Lung (tissue), 12 donors: Measurements from ENCODE around the gene TXLNG. TPM values are rescaled to one million over a fixed set of nuclear protein-coding genes. Genes with fewer than 3 reads are reported as not detected.
"Not testable (repeated sequence)": the region's sequence is repeated elsewhere in the genome, so short reads cannot be mapped to it uniquely, and the experiment has no call there.

Experiments used
- ATAC-seq: fragments of 200-7000 bp; cut with Tn5 transposase; one replicate; pipeline ENCODE4 v1.9.1; 2020; ENCODE audit warnings: moderate number of reproducible peaks; ENCODE audit not compliant: insufficient read depth, low FRiP score
- DNase-seq, 3 donors: peaks; one replicate each; pipeline ENCODE4 v3.0.0-alpha.2; 2013 to 2017
- H3K27ac ChIP-seq, 2 donors: one replicate each; pipeline ENCODE4 v1.5.1; 2013; ENCODE audit warnings: mild to moderate bottlenecking in 2 of 2, moderate library complexity in 2 of 2, control low read depth in 1 of 2, inconsistent platforms in 1 of 2, low read depth in 1 of 2, low read length in 1 of 2
- H3K27me3 ChIP-seq, 3 donors: one replicate each; pipeline ENCODE4 v1.5.1; 2013; ENCODE audit warnings: low read length in 2 of 3; ENCODE audit not compliant: control insufficient read depth in 3 of 3, insufficient read depth in 3 of 3
- H3K36me3 ChIP-seq, 4 donors: one replicate each; pipeline ENCODE4 v1.5.1; 2013; ENCODE audit warnings: low read length in 4 of 4, mild to moderate bottlenecking in 1 of 4, moderate library complexity in 1 of 4; ENCODE audit not compliant: control insufficient read depth in 4 of 4, insufficient read depth in 4 of 4
- H3K4me1 ChIP-seq, 5 donors: one replicate each; pipeline ENCODE4 v1.5.1; 2013; ENCODE audit warnings: low read length in 5 of 5, mild to moderate bottlenecking in 2 of 5, moderate library complexity in 1 of 5; ENCODE audit not compliant: control insufficient read depth in 5 of 5, insufficient read depth in 5 of 5
- H3K4me3 ChIP-seq: one replicate; pipeline ENCODE4 v1.5.1; 2013; ENCODE audit warnings: mild to moderate bottlenecking, control low read depth, moderate library complexity
- H3K9ac ChIP-seq, 2 donors: one replicate each; pipeline ENCODE4 v1.5.1; 2013; ENCODE audit warnings: low read length in 2 of 2, control low read depth in 1 of 2; ENCODE audit not compliant: insufficient read depth in 1 of 2
- H3K9me3 ChIP-seq, 4 donors: one replicate each; pipeline ENCODE4 v1.5.1; 2013; ENCODE audit warnings: low read length in 3 of 4, mild to moderate bottlenecking in 1 of 4, moderate library complexity in 1 of 4; ENCODE audit not compliant: control insufficient read depth in 4 of 4, insufficient read depth in 3 of 4
- WGBS, 2 donors: extraction: QIAGEN DNeasy Blood & Tissue Kit; methylation state at CpG; one replicate each; pipeline ENCODE4 v1.1.7; 2013; 5-methylcytosine and 5-hydroxymethylcytosine counted together
- polyA plus RNA-seq, 2 donors: library from polyadenylated mRNA; stranded (reverse); fragments of 200-250 nt; gene quantifications; one replicate each; pipeline ENCODE4 v1.2.1, GENCODE V29; 2013
- total RNA-seq, 2 donors: library from RNA; depleted of rRNA in 1 of 2; stranded (reverse); fragments of >200 nt in 1 of 2; gene quantifications; one replicate each; pipeline ENCODE4 v1.2.1, GENCODE V29; 2014 to 2021
- TF ChIP-seq, protein P1 (sequence below): IDR thresholded peaks from 2 replicates; pipeline ENCODE4 v1.5.1; 2012; ENCODE audit warnings: mild to moderate bottlenecking; ENCODE audit errors: control extremely low read depth, extremely low read depth
- donor health status: control.
- donor health status: control.
- donor health status: Bipolar disorder and iron deficiency.
- donor health status: healthy.
- donor health status: DM: yes; HTN: yes; CAD: no.

TXLNG gene
- total and polyA plus RNA-seq, 4 donors = 7.5 to 15.4 (median 9.6) TPM

DNA sequence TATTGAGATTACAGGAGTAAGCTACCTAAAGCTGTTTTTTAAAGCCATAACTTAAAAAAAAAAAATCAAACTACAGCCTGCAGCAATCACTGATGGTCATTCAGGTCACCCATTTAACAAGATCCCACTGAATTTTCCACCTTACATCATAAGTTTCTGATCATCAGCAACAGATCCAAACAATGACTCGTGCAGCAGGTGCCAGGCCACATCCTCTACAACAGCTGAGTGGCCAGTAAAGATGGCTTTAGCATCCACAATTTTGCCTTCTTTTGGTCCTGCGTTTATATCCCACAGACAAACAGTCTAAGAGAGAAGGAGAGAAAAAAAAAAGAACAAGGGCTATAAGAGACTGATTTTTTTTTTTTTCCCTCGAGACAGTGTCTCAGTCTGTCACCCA, 67.3 kb downstream of the TXLNG start:
- H3K27ac ChIP-seq = no peak overlapping the region
- peaks cover 0 to 23% (median 22%) of the 10 kb centered on the region in 3 donors for H3K27me3 ChIP-seq
- DNase-seq (no peak), ATAC-seq (no peak)
- TF ChIP-seq, protein P1, sequence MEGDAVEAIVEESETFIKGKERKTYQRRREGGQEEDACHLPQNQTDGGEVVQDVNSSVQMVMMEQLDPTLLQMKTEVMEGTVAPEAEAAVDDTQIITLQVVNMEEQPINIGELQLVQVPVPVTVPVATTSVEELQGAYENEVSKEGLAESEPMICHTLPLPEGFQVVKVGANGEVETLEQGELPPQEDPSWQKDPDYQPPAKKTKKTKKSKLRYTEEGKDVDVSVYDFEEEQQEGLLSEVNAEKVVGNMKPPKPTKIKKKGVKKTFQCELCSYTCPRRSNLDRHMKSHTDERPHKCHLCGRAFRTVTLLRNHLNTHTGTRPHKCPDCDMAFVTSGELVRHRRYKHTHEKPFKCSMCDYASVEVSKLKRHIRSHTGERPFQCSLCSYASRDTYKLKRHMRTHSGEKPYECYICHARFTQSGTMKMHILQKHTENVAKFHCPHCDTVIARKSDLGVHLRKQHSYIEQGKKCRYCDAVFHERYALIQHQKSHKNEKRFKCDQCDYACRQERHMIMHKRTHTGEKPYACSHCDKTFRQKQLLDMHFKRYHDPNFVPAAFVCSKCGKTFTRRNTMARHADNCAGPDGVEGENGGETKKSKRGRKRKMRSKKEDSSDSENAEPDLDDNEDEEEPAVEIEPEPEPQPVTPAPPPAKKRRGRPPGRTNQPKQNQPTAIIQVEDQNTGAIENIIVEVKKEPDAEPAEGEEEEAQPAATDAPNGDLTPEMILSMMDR = no peak
- WGBS, 2 donors = 86 to 92% methylated on average over 3 of the region's 3 CpGs
- H3K4me1 ChIP-seq = no peaks in the 10 kb centered on the region
- H3K36me3 ChIP-seq = peaks cover 7 to 25% (median 16%) of the 10 kb centered on the region in 4 donors
- no peak overlapping the region for H3K9ac ChIP-seq
- H3K9me3 ChIP-seq = no peaks in the 10 kb centered on the region
- no peak overlapping the region for H3K4me3 ChIP-seq

DNA sequence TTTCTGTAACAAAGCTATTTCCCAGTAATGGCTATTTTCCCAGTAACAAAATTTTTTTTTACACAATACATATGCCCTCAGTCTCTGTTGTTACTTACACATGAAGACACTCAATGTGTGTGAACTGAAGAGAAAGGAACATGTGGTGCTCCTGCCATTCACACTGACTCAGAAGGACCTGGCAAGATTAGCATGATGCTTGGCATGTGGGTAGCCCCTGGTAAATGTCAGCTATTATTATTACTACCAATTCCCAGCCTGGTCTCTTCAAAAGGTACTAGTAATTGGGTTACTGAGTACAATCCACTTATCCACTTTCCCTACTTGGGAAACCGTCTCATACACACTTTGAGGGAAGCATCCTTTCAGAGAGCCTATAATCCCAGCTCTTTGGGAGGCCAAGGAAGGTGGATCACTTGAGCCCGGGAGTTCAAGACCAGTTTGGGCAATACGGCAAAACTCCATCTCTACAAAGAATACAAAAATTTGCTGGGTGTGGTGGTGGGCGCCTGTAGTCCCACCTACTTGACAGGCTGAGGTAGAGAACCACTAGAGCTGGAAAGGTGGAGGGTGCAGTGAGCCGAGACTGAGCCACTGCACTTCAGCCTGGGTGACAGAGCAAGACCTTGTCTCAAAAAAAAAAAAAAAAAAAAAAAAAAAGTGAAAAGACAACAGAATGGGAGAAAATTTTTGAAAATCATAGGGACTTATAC, 69.3 kb downstream of the TXLNG start:
- Histone ChIP-seq H3K9ac (no peak overlapping the region), H3K9me3 (peaks cover 0 to 1% (median 0%) of the 10 kb centered on the region in 4 donors), H3K36me3 (peaks cover 8 to 30% (median 15%) of the 10 kb centered on the region in 4 donors), H3K27ac (no peak overlapping the region), H3K4me3 (no peak overlapping the region), H3K4me1 (peaks cover 0 to 2% (median 0%) of the 10 kb centered on the region in 5 donors), H3K27me3 (peaks cover 0 to 29% (median 16%) of the 10 kb centered on the region in 3 donors)
- no peak for ATAC-seq
- no peak for DNase-seq
- 94 to 100% methylated on average over 5 of the region's 5 CpGs for WGBS, 2 donors
- TF ChIP-seq, protein P1 = no peak

DNA sequence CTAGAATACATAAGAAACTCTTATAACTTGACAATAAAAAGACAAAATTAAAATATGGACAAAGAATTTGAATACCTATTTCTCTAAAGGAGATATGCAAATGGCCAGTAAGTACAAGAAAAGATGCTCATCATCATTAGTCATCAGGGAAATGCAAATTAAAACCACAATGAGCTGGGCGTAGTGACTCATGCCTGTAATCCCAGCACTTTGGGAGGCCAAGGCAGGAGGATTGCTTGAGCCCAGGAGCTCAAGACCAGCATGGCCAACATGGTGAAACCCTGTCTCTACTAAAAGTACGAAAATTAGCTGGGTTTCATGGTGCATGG, 69.8 kb downstream of the TXLNG start:
- WGBS, 2 donors = 68 to 75% methylated on average over 2 of the region's 2 CpGs

DNA sequence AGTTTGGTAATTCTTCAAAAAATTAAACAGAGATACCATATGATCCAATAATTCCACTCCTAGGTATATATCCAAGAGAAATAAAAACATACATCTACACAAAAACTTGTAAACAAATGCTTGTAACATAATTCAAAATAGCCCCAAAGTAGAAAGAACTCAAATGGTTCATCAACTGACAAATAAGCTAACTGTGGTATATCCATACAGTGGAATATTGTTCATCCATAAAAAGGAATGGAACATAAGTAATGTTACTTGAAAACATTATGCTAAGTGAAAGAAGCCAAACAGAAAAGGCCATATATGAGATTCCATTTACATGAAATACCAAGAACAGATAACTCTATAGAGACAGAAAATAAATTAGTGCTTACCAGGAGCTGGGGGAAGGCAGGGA, 70.5 kb downstream of the TXLNG start:
- peaks cover 0 to 28% (median 13%) of the 10 kb centered on the region in 3 donors for H3K27me3 ChIP-seq
- peaks cover 12 to 30% (median 15%) of the 10 kb centered on the region in 4 donors for H3K36me3 ChIP-seq
- H3K27ac ChIP-seq = no peak overlapping the region
- peaks cover 0 to 2% (median 0%) of the 10 kb centered on the region in 5 donors for H3K4me1 ChIP-seq
- TF ChIP-seq, protein P1 = no peak
- peaks cover 0 to 1% (median 0%) of the 10 kb centered on the region in 4 donors for H3K9me3 ChIP-seq
- H3K9ac ChIP-seq = no peak overlapping the region
- ATAC-seq (no peak), DNase-seq (no peak)
- H3K4me3 ChIP-seq = no peak overlapping the region

More for the DNA sequence above, 69.8 kb downstream of the TXLNG start:
- not testable (repeated sequence) for H3K4me1 ChIP-seq, DNase-seq, ATAC-seq, H3K9me3 ChIP-seq, H3K9ac ChIP-seq, H3K4me3 ChIP-seq, H3K27ac ChIP-seq
- Histone ChIP-seq H3K27me3 (peaks cover 0 to 29% (median 16%) of the 10 kb centered on the region in 3 donors), H3K36me3 (peaks cover 8 to 30% (median 15%) of the 10 kb centered on the region in 4 donors)
